ENCODE results near the gene SRSF9. TPM values are rescaled to one million over a fixed set of nuclear protein-coding genes. Genes with fewer than 3 reads are reported as not detected.

SRSF9 gene
- total RNA-seq, 1 experiment from 2014 or later: 302 TPM

GRCh38 chr12:120445911-120446843, 23.4 kb downstream of the SRSF9 start, which contains the start of the genes GATC and TRIAP1:
TSS of gene GATC (plus strand) at chr12:120446444. CDS start at chr12:120446481, 37 bp downstream.
TSS of gene TRIAP1 (minus strand) at chr12:120446384. CDS start at chr12:120446372, 12 bp downstream.
- H2BK5ac ChIP-seq (ENCODE audit: insufficient read length, low read length): peak within 1 kb of the TSS; percentile 60
- peak within 1 kb of the TSS; percentile 55 for H3K27ac ChIP-seq (ENCODE audit: insufficient read length, low read depth, low read length)
- no peaks in the 10 kb centered on the region for H3K9me3 ChIP-seq (ENCODE audit: control insufficient read depth, low read depth, low read length)
- peak within 1 kb of the TSS; percentile 94 for H3K4me2 ChIP-seq (ENCODE audit: insufficient read depth, insufficient read length, low read length)
- no peak for TF ChIP-seq CTCF (conservative IDR thresholded peaks at IDR 0.05)
- no peaks in the 10 kb centered on the region; the same call in 1 of the 2 replicates for H3K4me1 ChIP-seq (ENCODE audit: insufficient read depth, low read length)
- DNase-seq: peak; percentile 93
- peak within 1 kb of the TSS; percentile 96 for H3K9ac ChIP-seq (ENCODE audit: extremely low read depth, insufficient read length, low read length)
- peak within 1 kb of the TSS; percentile 98 for H3K18ac ChIP-seq (ENCODE audit: insufficient read length, low read depth, low read length)
- no peak within 1 kb of the TSS for H2BK120ac ChIP-seq (ENCODE audit: low read depth, low read length, poor library complexity, severe bottlenecking)
- peaks cover 8% of the 10 kb centered on the region for H3K79me1 ChIP-seq (ENCODE audit: insufficient read depth, low read depth, low read length, poor library complexity, severe bottlenecking)
- Mint-ChIP-seq H3K27ac (peak within 1 kb of the TSS; percentile 97 to 99 (median 97)), H3K9me3 (peaks cover 0 to 5% of the 10 kb centered on the region in 2 experiments; a peak in 2 of 5 replicates), H3K27me3 (ENCODE audit: low read depth) (no peaks in the 10 kb centered on the region; the same call in 1 of the 2 replicates), H3K4me3 (peak within 1 kb of the TSS; percentile 98 to 99), H3K4me1 (peaks cover 12 to 15% of the 10 kb centered on the region in 2 experiments), H3K36me3 (ENCODE audit: insufficient read depth in 1 of 3, low read depth in 3 of 3) (peaks cover 23 to 65% (median 54%) of the 10 kb centered on the region in 3 experiments; a peak in 6 of 7 replicates)
- H3K4ac ChIP-seq (ENCODE audit: low read depth, low read length): no peak within 1 kb of the TSS; the same call in 1 of the 2 replicates
- H2AFZ ChIP-seq (ENCODE audit: low read length): no peak within 1 kb of the TSS
- H2BK12ac ChIP-seq (ENCODE audit: insufficient read length, low read depth, low read length): no peak within 1 kb of the TSS
- peak within 1 kb of the TSS; percentile 97 for H3K14ac ChIP-seq (ENCODE audit: insufficient read depth, low read length)
- H4K91ac ChIP-seq (ENCODE audit: insufficient read length, low read depth, low read length): no peak within 1 kb of the TSS
- 0 out of 2 replicates have a peak within 1 kb of the TSS, but pooled peaks have one; percentile 26 for H2BK15ac ChIP-seq (ENCODE audit: low read depth, low read length)
- peaks cover 14% of the 10 kb centered on the region; the same call in 1 of the 2 replicates for H3K79me2 ChIP-seq (ENCODE audit: insufficient read depth, low read length)
- no peak within 1 kb of the TSS for H4K8ac ChIP-seq (replicated peaks; ENCODE audit: insufficient read length, low read depth, low read length)
- peaks cover 6% of the 10 kb centered on the region for H3K23me2 ChIP-seq (ENCODE audit: insufficient read length, low read depth, low read length, poor library complexity, severe bottlenecking)
- WGBS (ENCODE audit: extremely low coverage, insufficient read length, low lambda C conversion rate): no CpG with 5 or more reads among the region's 73 CpGs
- H2BK20ac ChIP-seq (ENCODE audit: low read depth, low read length, poor library complexity, severe bottlenecking): no peak within 1 kb of the TSS
- no peak within 1 kb of the TSS for H3K56ac ChIP-seq (ENCODE audit: insufficient read length, low read depth, low read length)
- H3T11ph ChIP-seq (ENCODE audit: low read length): no peak within 1 kb of the TSS
- H4K5ac ChIP-seq (ENCODE audit: insufficient read length, low read depth, low read length): peak within 1 kb of the TSS; percentile 85
- H4K20me1 ChIP-seq (ENCODE audit: control insufficient read depth, insufficient read depth, insufficient read length): no peaks in the 10 kb centered on the region
- no peaks in the 10 kb centered on the region for H3K27me3 ChIP-seq (ENCODE audit: insufficient read depth, low read length)
- no peak within 1 kb of the TSS for H3K23ac ChIP-seq (ENCODE audit: insufficient read length, low read depth, low read length)
- no peak within 1 kb of the TSS for H2AK5ac ChIP-seq (ENCODE audit: insufficient read length, low read length)

Measured in H9 (cell line).